ENCODE results near the gene VPS8. TPM values are rescaled to one million over a fixed set of nuclear protein-coding genes. Genes with fewer than 3 reads are reported as not detected.

The VPS8 gene
- total and polyA plus RNA-seq, 2 of the 8 experiments (the other 6 are each of a cell fraction or from before 2014, with no cell fraction given): 13.0 to 41.0 TPM

- Histone ChIP-seq H3K9ac (replicated peaks in 1 of 4; ENCODE audit: extremely low read depth in 1 of 4, low read depth in 3 of 4, low read length in 3 of 4) (no peak overlapping the region; a peak in 1 of 7 replicates), H3K27ac (ENCODE audit: low read depth, low read length) (no peak overlapping the region), H2BK20ac (ENCODE audit: low read length) (no peak overlapping the region), H3K23ac (ENCODE audit: insufficient read length) (no peak overlapping the region), H4K5ac (ENCODE audit: insufficient read length, low read depth, low read length) (no peak overlapping the region), H3K4me1 (replicated peaks in 1 of 4; ENCODE audit: control insufficient read depth in 3 of 4, insufficient read depth in 4 of 4, low read length in 3 of 4) (peaks cover 0 to 5% (median 2%) of the 10 kb centered on the region in 4 experiments; a peak in 3 of 7 replicates), H3K56ac (replicated peaks; ENCODE audit: insufficient read length, low read depth, low read length) (no peak overlapping the region), H2AK5ac (ENCODE audit: low read depth, low read length) (no peak overlapping the region), H3K4me3 (ENCODE audit: extremely low read depth in 1 of 4, insufficient read depth in 2 of 4, low read depth in 3 of 4, low read length in 4 of 4) (peak overlapping the region in 1 of 4 experiments; percentile 99; a peak in 2 of 8 replicates), H2BK120ac (replicated peaks; ENCODE audit: low read depth, low read length) (no peak overlapping the region), H3K36me3 (ENCODE audit: control insufficient read depth in 2 of 4, insufficient read depth in 4 of 4, low read length in 3 of 4) (no peaks in the 10 kb centered on the region), H3K9me3 (ENCODE audit: insufficient read depth in 2 of 2, low read depth in 1 of 2, low read length in 1 of 2) (no peaks in the 10 kb centered on the region), H2BK5ac (ENCODE audit: low read depth, low read length) (no peak overlapping the region), H3K79me2 (ENCODE audit: control insufficient read depth in 1 of 2, insufficient read depth in 2 of 2, low read length in 2 of 2) (peaks cover 0 to 25% of the 10 kb centered on the region in 2 experiments; a peak in 3 of 4 replicates), H2BK12ac (ENCODE audit: low read depth, low read length) (no peak overlapping the region), H2AFZ (ENCODE audit: low read length) (no peak overlapping the region), H3K27me3 (replicated peaks in 1 of 4; ENCODE audit: control insufficient read depth in 3 of 4, extremely low read depth in 1 of 4, insufficient read depth in 3 of 4, low read length in 3 of 4) (no peaks in the 10 kb centered on the region; a peak in 1 of 7 replicates), H4K91ac (replicated peaks; ENCODE audit: insufficient read length, low read length) (no peak overlapping the region), H4K8ac (ENCODE audit: extremely low read depth, insufficient read depth, low read length) (no peak overlapping the region), H4K20me1 (replicated peaks in 1 of 2; ENCODE audit: control insufficient read depth in 1 of 2, insufficient read depth in 2 of 2, low read length in 2 of 2) (no peaks in the 10 kb centered on the region), H3K79me1 (ENCODE audit: low read depth, low read length) (peaks cover 6% of the 10 kb centered on the region; the same call in 1 of the 2 replicates), H2BK15ac (ENCODE audit: low read length) (no peak overlapping the region), H3K4ac (replicated peaks; ENCODE audit: insufficient read length, low read depth, low read length) (no peak overlapping the region), H3K18ac (ENCODE audit: extremely low read depth, low read length) (no peak overlapping the region), H3K4me2 (ENCODE audit: insufficient read depth in 1 of 2, low read depth in 2 of 2, low read length in 2 of 2) (peak overlapping the region; percentile 93 to 95; a peak in 3 of 4 replicates), H3K23me2 (ENCODE audit: low read depth, low read length) (peaks cover 9% of the 10 kb centered on the region; the same call in 1 of the 2 replicates), H3K14ac (ENCODE audit: insufficient read length) (no peak overlapping the region)
- DNase-seq (ENCODE audit: low read depth in 1 of 2, low spot score in 2 of 2): no peak
- ChIA-PET CTCF (ENCODE audit: partially characterized antibody) (interaction anchor here (0.6 to 2.0 kb wide), 5 partner anchors 10 to 444 kb away, joined by 3 to 9 read pairs (median 3); no protein-coding TSS in a partner anchor), POLR2A (ENCODE audit: partially characterized antibody) (no interaction called here)
- no peak for TF ChIP-seq GABPA (IDR thresholded peaks at IDR 0.05; ENCODE audit: borderline replicate concordance, insufficient read depth, low read length)
- no peak for TF ChIP-seq TAF7 (optimal IDR thresholded peaks at IDR 0.05; ENCODE audit: borderline replicate concordance, low read depth, low read length)
- TF ChIP-seq MAFK (IDR thresholded peaks at IDR 0.05; ENCODE audit: low read depth, low read length): no peak
- no peak for TF ChIP-seq YY1 (IDR thresholded peaks at IDR 0.05; ENCODE audit: low read depth, low read length)
- TF ChIP-seq BACH1 (IDR thresholded peaks at IDR 0.05; ENCODE audit: low read length): no peak
- no peak for TF ChIP-seq POLR2A (IDR thresholded peaks at IDR 0.05; ENCODE audit: control extremely low read depth in 1 of 2, low read depth in 2 of 2, low read length in 2 of 2)
- no peak for FAIRE-seq
- whole genome bisulfite sequencing, 2 experiments (ENCODE audit: extremely low coverage in 1 of 2, insufficient coverage in 1 of 2, insufficient read length in 1 of 2, insufficient replicate concordance in 2 of 2, low coverage in 1 of 2, low lambda C conversion rate in 2 of 2, missing lambda C conversion rate in 1 of 2): 84% methylated on average over 3 of the region's 3 CpGs; no CpG with 5 or more reads in 1 of the 2 experiments
Observed at GRCh38 chr3:184813357-184813756, 1.4 kb downstream of the VPS8 start.
